Measurements from ENCODE around the gene CEMIP2. TPM values are rescaled to one million over a fixed set of nuclear protein-coding genes. Genes with fewer than 3 reads are reported as not detected.

CEMIP2 gene
- total and polyA plus RNA-seq, 2 of the 13 experiments (the other 11 are each of a cell fraction or from before 2014, with no cell fraction given), result 94.3 to 128 TPM

DNA sequence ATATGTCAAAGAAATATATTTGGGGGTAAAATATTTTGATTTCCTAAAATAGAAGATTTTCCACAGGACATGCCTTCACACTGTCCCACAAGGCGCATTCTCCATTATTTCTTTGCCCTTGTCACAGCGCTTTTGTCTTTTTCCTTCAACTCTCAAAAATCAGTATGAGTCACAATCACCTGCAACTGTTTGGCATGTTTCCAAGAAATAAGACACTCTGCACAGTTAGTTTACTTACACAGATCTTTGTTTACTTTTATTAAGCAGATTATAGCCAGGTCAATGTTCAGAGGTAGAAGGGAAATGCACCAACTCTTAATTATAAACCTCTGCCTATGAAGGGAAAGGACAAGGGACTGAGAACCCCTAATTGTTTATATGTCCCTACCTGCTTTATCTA, 9.5 kb downstream of the CEMIP2 start (continued):
- 0 out of 2 replicates have a peak, but pooled peaks have one; percentile 33 for TF ChIP-seq RERE (CRISPR knock-in tag; IDR thresholded peaks at IDR 0.05; ENCODE audit: low read depth)
- TF ChIP-seq ZBTB43 (CRISPR knock-in tag; conservative IDR thresholded peaks at IDR 0.05), result 0 out of 2 replicates have a peak, but pooled peaks have one; percentile 24
- no peak for TF ChIP-seq NCOA5 (CRISPR knock-in tag; IDR thresholded peaks at IDR 0.05)
- 0 out of 4 replicates have a peak, but pooled peaks of 1 of the 2 experiments have one; percentile 18 for TF ChIP-seq MAFK (conservative IDR thresholded peaks at IDR 0.05 in 1 of 2, IDR thresholded peaks at IDR 0.05 in 1 of 2; ENCODE audit: low read length in 2 of 2)
- peak; percentile 18; the same call in 1 of the 2 replicates for TF ChIP-seq FOXO1 (CRISPR knock-in tag; IDR thresholded peaks at IDR 0.05)
- peak; percentile 68 for TF ChIP-seq RCOR2 (CRISPR knock-in tag; IDR thresholded peaks at IDR 0.05)
- peak; percentile 88 for TF ChIP-seq ISL2 (CRISPR knock-in tag; IDR thresholded peaks at IDR 0.05)
- TF ChIP-seq, protein P1, sequence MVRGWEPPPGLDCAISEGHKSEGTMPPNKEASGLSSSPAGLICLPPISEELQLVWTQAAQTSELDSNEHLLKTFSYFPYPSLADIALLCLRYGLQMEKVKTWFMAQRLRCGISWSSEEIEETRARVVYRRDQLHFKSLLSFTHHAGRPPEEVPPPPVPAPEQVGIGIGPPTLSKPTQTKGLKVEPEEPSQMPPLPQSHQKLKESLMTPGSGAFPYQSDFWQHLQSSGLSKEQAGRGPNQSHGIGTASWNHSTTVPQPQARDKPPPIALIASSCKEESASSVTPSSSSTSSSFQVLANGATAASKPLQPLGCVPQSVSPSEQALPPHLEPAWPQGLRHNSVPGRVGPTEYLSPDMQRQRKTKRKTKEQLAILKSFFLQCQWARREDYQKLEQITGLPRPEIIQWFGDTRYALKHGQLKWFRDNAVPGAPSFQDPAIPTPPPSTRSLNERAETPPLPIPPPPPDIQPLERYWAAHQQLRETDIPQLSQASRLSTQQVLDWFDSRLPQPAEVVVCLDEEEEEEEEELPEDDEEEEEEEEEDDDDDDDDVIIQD (CRISPR knock-in tag; IDR thresholded peaks at IDR 0.05; ENCODE audit: low read depth), result peak; percentile 79
- peak; percentile 95 for TF ChIP-seq ZNF12 (CRISPR knock-in tag; IDR thresholded peaks at IDR 0.05)
- TF ChIP-seq NPAS2 (CRISPR knock-in tag; IDR thresholded peaks at IDR 0.05; ENCODE audit: borderline replicate concordance), result no peak
- TF ChIP-seq MIXL1 (CRISPR knock-in tag; IDR thresholded peaks at IDR 0.05), result peak; percentile 94
- TF ChIP-seq, protein P2, sequence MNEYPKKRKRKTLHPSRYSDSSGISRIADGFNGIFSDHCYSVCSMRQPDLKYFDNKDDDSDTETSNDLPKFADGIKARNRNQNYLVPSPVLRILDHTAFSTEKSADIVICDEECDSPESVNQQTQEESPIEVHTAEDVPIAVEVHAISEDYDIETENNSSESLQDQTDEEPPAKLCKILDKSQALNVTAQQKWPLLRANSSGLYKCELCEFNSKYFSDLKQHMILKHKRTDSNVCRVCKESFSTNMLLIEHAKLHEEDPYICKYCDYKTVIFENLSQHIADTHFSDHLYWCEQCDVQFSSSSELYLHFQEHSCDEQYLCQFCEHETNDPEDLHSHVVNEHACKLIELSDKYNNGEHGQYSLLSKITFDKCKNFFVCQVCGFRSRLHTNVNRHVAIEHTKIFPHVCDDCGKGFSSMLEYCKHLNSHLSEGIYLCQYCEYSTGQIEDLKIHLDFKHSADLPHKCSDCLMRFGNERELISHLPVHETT (CRISPR knock-in tag; conservative IDR thresholded peaks at IDR 0.05), result no peak
- peak; percentile 34; the same call in 1 of the 2 replicates for TF ChIP-seq TBX3 (IDR thresholded peaks at IDR 0.05; ENCODE audit: borderline replicate concordance)
- TF ChIP-seq, protein P3, sequence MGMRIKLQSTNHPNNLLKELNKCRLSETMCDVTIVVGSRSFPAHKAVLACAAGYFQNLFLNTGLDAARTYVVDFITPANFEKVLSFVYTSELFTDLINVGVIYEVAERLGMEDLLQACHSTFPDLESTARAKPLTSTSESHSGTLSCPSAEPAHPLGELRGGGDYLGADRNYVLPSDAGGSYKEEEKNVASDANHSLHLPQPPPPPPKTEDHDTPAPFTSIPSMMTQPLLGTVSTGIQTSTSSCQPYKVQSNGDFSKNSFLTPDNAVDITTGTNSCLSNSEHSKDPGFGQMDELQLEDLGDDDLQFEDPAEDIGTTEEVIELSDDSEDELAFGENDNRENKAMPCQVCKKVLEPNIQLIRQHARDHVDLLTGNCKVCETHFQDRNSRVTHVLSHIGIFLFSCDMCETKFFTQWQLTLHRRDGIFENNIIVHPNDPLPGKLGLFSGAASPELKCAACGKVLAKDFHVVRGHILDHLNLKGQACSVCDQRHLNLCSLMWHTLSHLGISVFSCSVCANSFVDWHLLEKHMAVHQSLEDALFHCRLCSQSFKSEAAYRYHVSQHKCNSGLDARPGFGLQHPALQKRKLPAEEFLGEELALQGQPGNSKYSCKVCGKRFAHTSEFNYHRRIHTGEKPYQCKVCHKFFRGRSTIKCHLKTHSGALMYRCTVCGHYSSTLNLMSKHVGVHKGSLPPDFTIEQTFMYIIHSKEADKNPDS (CRISPR knock-in tag; IDR thresholded peaks at IDR 0.05), result no peak
- 0 out of 4 replicates have a peak, but pooled peaks of 1 of the 2 experiments have one; percentile 33 for TF ChIP-seq NR2F1 (CRISPR knock-in tag; IDR thresholded peaks at IDR 0.05)
- TF ChIP-seq FLYWCH1 (CRISPR knock-in tag; IDR thresholded peaks at IDR 0.05), result no peak
- peak; percentile 65 for TF ChIP-seq CREM (IDR thresholded peaks at IDR 0.05)
- no peak for TF ChIP-seq CREM (CRISPR knock-in tag; IDR thresholded peaks at IDR 0.05)
